Glutamatergic neuron (in vitro differentiated cells): ENCODE results near the gene CFTR. TPM values are rescaled to one million over a fixed set of nuclear protein-coding genes. Genes with fewer than 3 reads are reported as not detected.

ENCODE experiments used
- DNase-seq: peaks from one replicate; pipeline ENCODE4 v3.0.0; 2022
- H3K27ac Mint-ChIP-seq: one replicate; pipeline ENCODE4 v1.8.0; 2020; ENCODE audit warnings: mild to moderate bottlenecking, mixed read lengths, inconsistent platforms; ENCODE audit not compliant: unreplicated experiment
- H3K27me3 Mint-ChIP-seq: one replicate; pipeline ENCODE4 v1.8.0; 2020; ENCODE audit warnings: mild to moderate bottlenecking, moderate library complexity, mixed read lengths, inconsistent platforms; ENCODE audit not compliant: unreplicated experiment
- H3K36me3 Mint-ChIP-seq: one replicate; pipeline ENCODE4 v1.8.0; 2020; ENCODE audit warnings: mild to moderate bottlenecking, mixed read lengths, inconsistent platforms; ENCODE audit not compliant: unreplicated experiment
- H3K4me1 Mint-ChIP-seq: one replicate; pipeline ENCODE4 v1.8.0; 2020; ENCODE audit warnings: mild to moderate bottlenecking, low read depth, mixed read lengths, inconsistent platforms; ENCODE audit not compliant: unreplicated experiment
- H3K4me3 Mint-ChIP-seq: one replicate; pipeline ENCODE4 v1.8.0; 2020; ENCODE audit warnings: mild to moderate bottlenecking, mixed read lengths, inconsistent platforms; ENCODE audit not compliant: unreplicated experiment
- H3K9me3 Mint-ChIP-seq: one replicate; pipeline ENCODE4 v1.8.0; 2020; ENCODE audit warnings: mild to moderate bottlenecking, moderate library complexity, mixed read lengths, inconsistent platforms; ENCODE audit not compliant: unreplicated experiment
- CTCF ChIP-seq: fragments of 200-600 bp; sonication (generic); IDR thresholded peaks from one replicate; pipeline ENCODE4 v1.5.0; 2021; ENCODE audit not compliant: partially characterized antibody, unreplicated experiment
- total RNA-seq: library from RNA; stranded (reverse); fragmentation: NEBNext Ultra II Directional; extraction: Animal tissue kit (Norgen Biotek cat#: 25700); gene quantifications from one replicate; pipeline ENCODE4 v1.2.1, GENCODE V29; 2021; ENCODE audit not compliant: unreplicated experiment

Gene CFTR
- total RNA-seq, 1 donor from 2014 or later, result not detected

DNA sequence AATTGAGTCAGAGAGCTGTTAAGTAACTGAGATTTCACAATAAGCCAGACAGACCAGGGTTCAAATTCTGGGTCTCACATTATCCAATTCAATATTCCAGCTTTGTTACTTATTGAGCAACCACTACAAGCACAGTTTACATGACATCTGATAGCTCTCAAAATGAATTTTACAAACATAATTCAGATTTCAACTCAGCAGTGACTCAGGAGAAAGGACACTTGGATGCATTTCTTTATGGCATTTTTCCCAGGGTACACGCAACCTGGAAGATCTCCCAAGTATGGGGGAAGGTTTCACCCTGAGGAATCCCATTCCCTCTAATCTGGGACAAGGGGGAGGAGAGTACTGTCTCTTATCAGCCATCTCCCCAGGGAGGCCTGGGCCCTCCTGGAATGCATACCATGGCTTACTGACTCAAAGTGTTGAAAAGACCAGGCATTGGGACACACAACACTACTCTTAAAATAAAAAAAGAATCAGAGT, 102.4 kb downstream of the CFTR start:
- Mint-ChIP-seq H3K36me3 (no peaks in the 10 kb centered on the region), H3K27ac (no peak overlapping the region), H3K27me3 (no peaks in the 10 kb centered on the region), H3K9me3 (peaks cover 1% of the 10 kb centered on the region), H3K4me3 (no peak overlapping the region), H3K4me1 (no peaks in the 10 kb centered on the region)
- no peak for TF ChIP-seq CTCF
- DNase-seq, result no peak

DNA sequence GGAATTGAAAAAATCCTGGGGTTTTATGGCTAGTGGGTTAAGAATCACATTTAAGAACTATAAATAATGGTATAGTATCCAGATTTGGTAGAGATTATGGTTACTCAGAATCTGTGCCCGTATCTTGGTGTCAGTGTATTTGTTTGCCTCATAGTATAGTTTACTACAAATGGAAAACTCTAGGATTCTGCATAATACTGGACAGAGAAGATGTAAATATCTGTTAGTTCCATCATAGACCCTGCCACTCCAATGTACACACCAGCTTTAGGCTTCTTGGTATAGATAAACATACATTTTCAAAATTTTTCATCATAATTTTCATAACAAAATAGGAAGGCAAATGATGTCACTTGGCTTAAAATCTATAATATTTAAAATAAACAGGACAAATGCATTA, 108.1 kb downstream of the CFTR start:
- Mint-ChIP-seq H3K36me3 (no peaks in the 10 kb centered on the region), H3K4me3 (no peak overlapping the region), H3K4me1 (no peaks in the 10 kb centered on the region), H3K27ac (no peak overlapping the region), H3K9me3 (no peaks in the 10 kb centered on the region), H3K27me3 (no peaks in the 10 kb centered on the region)
- TF ChIP-seq CTCF, result no peak
- DNase-seq, result no peak

DNA sequence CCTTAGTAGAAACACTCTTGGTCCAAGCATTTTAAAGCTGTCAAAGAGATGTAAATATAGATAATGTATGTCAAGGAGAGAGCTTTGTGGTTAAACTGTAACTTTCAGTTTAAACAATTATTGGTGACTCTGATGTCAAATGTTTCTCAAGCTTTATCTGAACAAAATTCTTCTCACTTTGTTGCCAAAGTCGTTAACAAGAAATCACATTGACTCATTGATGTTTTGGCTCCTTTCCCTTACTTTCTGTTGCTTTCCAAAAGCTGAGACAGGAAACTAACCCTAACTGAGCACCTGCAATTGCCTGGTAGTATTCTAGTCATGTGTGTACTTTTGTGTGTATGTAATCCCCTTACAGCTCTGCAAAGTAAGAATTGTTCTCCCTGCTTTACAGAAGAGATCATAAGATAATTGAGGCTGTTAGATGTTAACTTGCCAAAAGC, 108.5 kb downstream of the CFTR start:
- Mint-ChIP-seq H3K36me3 (no peaks in the 10 kb centered on the region), H3K27me3 (no peaks in the 10 kb centered on the region), H3K9me3 (no peaks in the 10 kb centered on the region), H3K4me1 (no peaks in the 10 kb centered on the region), H3K27ac (no peak overlapping the region), H3K4me3 (no peak overlapping the region)
- DNase-seq, result no peak
- no peak for TF ChIP-seq CTCF

GRCh38 chr7:117590191-117590590, 110.4 kb downstream of the CFTR start:
- DNase-seq, result no peak
- H3K27ac Mint-ChIP-seq, result no peak overlapping the region
- H3K27me3 Mint-ChIP-seq, result no peaks in the 10 kb centered on the region
- H3K4me1 Mint-ChIP-seq, result no peaks in the 10 kb centered on the region
- no peak for TF ChIP-seq CTCF
- no peaks in the 10 kb centered on the region for H3K36me3 Mint-ChIP-seq
- H3K4me3 Mint-ChIP-seq, result no peak overlapping the region
- H3K9me3 Mint-ChIP-seq, result no peaks in the 10 kb centered on the region

DNA sequence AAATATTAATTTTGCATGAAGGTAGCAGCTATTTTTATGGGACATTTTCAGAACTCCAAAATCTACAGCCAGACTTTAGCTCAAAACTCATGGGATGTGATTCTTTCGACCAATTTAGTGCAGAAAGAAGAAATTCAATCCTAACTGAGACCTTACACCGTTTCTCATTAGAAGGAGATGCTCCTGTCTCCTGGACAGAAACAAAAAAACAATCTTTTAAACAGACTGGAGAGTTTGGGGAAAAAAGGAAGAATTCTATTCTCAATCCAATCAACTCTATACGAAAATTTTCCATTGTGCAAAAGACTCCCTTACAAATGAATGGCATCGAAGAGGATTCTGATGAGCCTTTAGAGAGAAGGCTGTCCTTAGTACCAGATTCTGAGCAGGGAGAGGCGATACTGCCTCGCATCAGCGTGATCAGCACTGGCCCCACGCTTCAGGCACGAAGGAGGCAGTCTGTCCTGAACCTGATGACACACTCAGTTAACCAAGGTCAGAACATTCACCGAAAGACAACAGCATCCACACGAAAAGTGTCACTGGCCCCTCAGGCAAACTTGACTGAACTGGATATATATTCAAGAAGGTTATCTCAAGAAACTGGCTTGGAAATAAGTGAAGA, 112.3 kb downstream of the CFTR start:
- H3K4me3 Mint-ChIP-seq, result no peak overlapping the region
- no peaks in the 10 kb centered on the region for H3K36me3 Mint-ChIP-seq
- no peak for DNase-seq
- no peak overlapping the region for H3K27ac Mint-ChIP-seq
- H3K27me3 Mint-ChIP-seq, result peaks cover 2% of the 10 kb centered on the region
- no peaks in the 10 kb centered on the region for H3K4me1 Mint-ChIP-seq
- no peaks in the 10 kb centered on the region for H3K9me3 Mint-ChIP-seq
- no peak for TF ChIP-seq CTCF
